ENCODE results near the gene STXBP6.

STXBP6 gene

DNA sequence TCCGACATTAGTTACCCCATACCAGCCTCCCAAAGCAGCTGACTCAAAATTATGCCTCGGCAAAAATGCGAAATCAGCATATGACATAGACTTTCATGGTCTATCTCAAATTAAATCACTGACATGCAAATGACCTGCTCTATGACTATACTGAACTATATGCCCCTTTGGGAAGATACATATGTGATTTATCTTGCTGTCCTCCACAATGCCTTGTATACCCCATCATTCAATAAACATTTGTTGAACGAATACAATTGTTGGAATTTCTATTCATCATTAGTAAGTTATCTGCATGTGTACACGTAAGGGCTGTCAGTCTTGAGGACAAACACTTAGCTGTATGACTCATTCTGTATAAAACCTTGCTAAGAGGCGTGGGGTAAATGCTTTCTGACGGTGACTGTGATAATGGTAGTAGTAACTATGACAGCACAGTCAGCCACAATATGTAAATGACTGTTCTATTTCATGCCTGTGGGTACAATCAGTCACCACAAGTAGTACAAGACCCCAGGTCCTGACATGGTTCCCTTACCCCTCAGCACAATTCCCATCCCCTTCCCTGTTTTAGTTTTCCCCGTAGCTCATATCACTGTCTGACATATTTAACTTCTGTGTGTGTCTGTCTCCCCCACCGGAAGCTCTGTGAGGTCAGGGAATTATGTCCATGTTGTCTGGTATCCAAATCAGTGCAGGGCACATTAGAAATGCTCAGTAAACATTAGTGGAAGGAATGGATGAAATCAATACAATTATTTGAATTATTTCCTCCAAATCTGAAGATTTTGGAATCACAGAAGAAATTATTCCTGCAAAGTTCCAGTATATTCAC lies 42.8 kb downstream of the STXBP6 start:
- FAIRE-seq: no peak
- TF ChIP-seq, protein P1, sequence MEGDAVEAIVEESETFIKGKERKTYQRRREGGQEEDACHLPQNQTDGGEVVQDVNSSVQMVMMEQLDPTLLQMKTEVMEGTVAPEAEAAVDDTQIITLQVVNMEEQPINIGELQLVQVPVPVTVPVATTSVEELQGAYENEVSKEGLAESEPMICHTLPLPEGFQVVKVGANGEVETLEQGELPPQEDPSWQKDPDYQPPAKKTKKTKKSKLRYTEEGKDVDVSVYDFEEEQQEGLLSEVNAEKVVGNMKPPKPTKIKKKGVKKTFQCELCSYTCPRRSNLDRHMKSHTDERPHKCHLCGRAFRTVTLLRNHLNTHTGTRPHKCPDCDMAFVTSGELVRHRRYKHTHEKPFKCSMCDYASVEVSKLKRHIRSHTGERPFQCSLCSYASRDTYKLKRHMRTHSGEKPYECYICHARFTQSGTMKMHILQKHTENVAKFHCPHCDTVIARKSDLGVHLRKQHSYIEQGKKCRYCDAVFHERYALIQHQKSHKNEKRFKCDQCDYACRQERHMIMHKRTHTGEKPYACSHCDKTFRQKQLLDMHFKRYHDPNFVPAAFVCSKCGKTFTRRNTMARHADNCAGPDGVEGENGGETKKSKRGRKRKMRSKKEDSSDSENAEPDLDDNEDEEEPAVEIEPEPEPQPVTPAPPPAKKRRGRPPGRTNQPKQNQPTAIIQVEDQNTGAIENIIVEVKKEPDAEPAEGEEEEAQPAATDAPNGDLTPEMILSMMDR (IDR thresholded peaks at IDR 0.05; ENCODE audit: insufficient read depth, missing control alignments): no peak
- no peak for DNase-seq (ENCODE audit: insufficient read length, low spot score)

DNA sequence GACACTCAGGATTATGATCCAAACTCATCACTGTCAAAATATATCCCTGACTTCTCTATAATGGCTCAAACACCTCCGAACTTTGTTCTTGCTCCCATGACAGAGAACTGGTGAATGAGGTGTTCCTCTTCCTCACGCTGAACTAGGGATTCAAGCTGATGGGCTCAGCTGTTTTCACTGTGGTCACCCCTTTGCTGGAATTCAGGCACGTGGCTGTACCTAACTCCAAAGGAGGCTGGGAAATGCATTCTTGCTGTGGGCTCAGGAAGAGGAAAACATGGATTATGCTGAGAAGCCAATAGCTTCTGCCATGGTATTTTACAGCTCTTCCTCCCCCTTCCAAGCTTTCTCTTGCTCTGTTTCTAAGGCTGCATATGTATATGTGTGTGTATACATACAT lies 43.9 kb downstream of the STXBP6 start:
- DNase-seq (ENCODE audit: insufficient read length, low spot score) (no peak), FAIRE-seq (no peak)
- TF ChIP-seq, protein P1 (IDR thresholded peaks at IDR 0.05; ENCODE audit: insufficient read depth, missing control alignments): no peak

DNA sequence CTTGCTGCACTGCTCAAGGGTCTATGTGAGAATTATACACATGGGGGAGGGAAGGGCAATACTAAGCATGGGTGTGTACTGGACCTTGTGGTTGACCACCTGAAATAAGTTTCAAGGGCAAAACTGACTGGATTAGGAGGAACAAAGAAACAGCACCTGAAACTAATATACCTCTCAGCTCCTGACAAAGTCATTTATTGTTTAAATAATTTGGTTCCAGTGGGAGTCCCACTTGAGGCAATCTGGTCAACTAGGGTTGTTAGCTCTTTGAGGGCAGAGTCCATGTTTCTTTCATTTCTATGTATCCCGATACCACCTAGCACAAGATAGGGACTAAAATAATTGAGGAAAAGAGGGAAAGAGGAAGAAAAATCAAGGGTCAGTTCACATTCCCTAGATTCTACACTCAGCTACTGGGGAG lies 45.5 kb downstream of the STXBP6 start:
- DNase-seq (ENCODE audit: insufficient read length, low spot score) (no peak), FAIRE-seq (no peak)
- TF ChIP-seq, protein P1 (IDR thresholded peaks at IDR 0.05; ENCODE audit: insufficient read depth, missing control alignments): no peak

DNA sequence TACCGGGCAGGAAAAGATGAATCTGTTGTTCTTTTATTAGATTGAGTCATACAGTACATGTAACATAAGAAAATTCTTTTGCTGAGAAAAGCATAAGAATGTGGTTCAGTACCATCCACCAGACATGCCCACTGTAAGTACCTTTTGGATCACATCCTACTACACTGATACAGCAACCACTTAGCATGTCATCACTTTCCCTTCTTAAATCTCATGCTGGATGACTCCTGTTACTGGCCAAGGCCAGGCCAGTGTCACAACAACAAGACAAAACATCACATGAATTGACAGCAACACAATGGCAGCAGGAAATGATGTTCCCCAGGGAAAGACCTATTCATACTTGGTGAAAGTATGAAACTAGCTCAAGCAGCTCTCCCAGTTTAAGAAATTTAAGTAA lies 46.4 kb downstream of the STXBP6 start:
- DNase-seq (ENCODE audit: insufficient read length, low spot score) (no peak), FAIRE-seq (no peak)
- TF ChIP-seq, protein P1 (IDR thresholded peaks at IDR 0.05; ENCODE audit: insufficient read depth, missing control alignments): no peak

DNA sequence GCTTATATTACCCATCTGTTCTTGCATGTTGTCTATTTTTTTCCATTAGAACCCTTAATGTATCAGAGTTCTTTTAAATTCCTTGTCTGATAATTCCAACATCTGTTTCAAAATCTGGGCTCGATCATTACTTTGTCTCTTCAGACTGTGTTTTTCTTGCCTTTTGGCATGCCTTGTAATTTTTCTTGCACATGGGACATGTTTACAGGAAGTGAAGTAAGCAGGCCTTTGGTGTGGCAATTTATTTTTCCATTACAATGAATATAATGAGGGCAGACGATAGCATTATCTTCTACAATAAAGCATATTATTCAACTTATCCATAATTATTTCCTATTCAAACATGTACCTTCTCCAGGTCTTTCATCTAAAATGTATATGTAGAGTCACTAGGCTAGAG lies 48.3 kb downstream of the STXBP6 start:
- FAIRE-seq: no peak
- TF ChIP-seq, protein P1 (IDR thresholded peaks at IDR 0.05; ENCODE audit: insufficient read depth, missing control alignments): no peak
- DNase-seq (ENCODE audit: insufficient read length, low spot score): no peak

DNA sequence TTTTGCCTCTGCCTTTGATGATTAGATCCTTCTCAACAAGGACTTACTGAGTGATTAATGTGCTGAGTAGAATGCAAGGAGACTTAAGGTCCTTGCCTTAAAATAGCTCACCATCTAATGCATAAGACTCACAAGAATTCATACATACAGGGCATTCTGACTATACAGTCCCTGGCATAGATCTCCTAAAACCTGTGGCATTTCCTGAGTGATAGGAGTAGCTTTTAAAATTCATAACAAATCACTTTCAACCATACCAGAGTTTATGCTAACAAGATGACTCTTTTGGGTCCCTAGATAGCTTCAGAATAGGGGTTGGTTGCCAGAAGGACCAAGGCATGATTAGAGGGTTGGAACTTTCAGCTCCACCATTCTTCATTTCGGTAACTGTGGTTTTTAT lies 48.8 kb downstream of the STXBP6 start:
- DNase-seq (ENCODE audit: insufficient read length, low spot score) (no peak), FAIRE-seq (no peak)
- TF ChIP-seq, protein P1 (IDR thresholded peaks at IDR 0.05; ENCODE audit: insufficient read depth, missing control alignments): no peak

DNA sequence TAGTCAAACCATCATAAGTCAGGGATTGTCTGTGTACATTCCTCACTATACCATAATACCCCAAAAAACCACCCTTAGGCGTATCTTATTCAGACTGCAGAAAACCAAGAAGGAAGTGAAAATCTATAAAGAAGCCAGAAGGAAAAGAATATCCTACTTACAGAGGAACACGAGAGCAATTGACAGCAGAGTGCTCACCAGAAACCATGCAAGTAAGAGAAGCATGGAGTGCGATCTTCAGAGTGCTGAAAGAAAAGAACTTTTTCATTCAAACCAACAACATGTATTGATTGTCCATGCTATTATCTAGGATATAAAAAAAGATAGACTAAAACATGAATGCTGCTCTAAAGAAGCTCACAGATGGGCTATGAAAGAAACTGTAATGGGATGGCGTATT lies 50.8 kb downstream of the STXBP6 start:
- DNase-seq (ENCODE audit: insufficient read length, low spot score): no peak
- no peak for FAIRE-seq
- TF ChIP-seq, protein P1 (IDR thresholded peaks at IDR 0.05; ENCODE audit: insufficient read depth, missing control alignments): no peak

Data from D721Med (cell line).